Omental fat pad (tissue), 4 donors: Measurements from ENCODE around the gene RNF8. TPM values are rescaled to one million over a fixed set of nuclear protein-coding genes. Genes with fewer than 3 reads are reported as not detected.
"Not testable (repeated sequence)": the region's sequence is repeated elsewhere in the genome, so short reads cannot be mapped to it uniquely, and the experiment has no call there.

Experiments
- ATAC-seq: fragments of 150-250 bp; one replicate; pipeline ENCODE4 v1.9.1; 2016; ENCODE audit warnings: mild to moderate bottlenecking, moderate library complexity; ENCODE audit not compliant: low FRiP score
- DNase-seq: peaks from one replicate; pipeline ENCODE4 v3.0.0-alpha.2; 2019; ENCODE audit warnings: low spot score
- CTCF ChIP-seq, 3 donors: fragments of 450-650 bp; IDR thresholded peaks; one replicate each; pipeline ENCODE4 v1.5.1; 2016 to 2017; ENCODE audit warnings: antibody characterized with exemption in 3 of 3, mild to moderate bottlenecking in 3 of 3, moderate library complexity in 2 of 3
- total RNA-seq, 4 donors: library from RNA; depleted of rRNA; stranded (reverse); fragments of >200 nt; gene quantifications; one replicate each; pipeline ENCODE4 v1.1.0, GENCODE V29; 2016

The RNF8 gene
- total RNA-seq, 4 donors from 2014 or later = 9.3 to 17.0 (median 11.8) TPM

GRCh38 chr6:37321516-37322415, 32.0 kb upstream of the RNF8 start:
- no peak for DNase-seq
- ATAC-seq = no peak
- no peak for TF ChIP-seq CTCF (IDR thresholded peaks at IDR 0.05)

GRCh38 chr6:37323580-37323979, 30.2 kb upstream of the RNF8 start:
- TF ChIP-seq CTCF (IDR thresholded peaks at IDR 0.05) = no peak
- no peak for ATAC-seq
- no peak for DNase-seq

GRCh38 chr6:37324131-37325033, 29.4 kb upstream of the RNF8 start:
- no peak for ATAC-seq
- no peak for DNase-seq
- no peak for TF ChIP-seq CTCF (IDR thresholded peaks at IDR 0.05)

- ATAC-seq, DNase-seq: not testable (repeated sequence)
Measured at GRCh38 chr6:37330345-37330744, 23.4 kb upstream of the RNF8 start.

- ATAC-seq (no peak), DNase-seq (no peak)
- no peak for TF ChIP-seq CTCF (IDR thresholded peaks at IDR 0.05)
Measured at GRCh38 chr6:37331047-37331446, 22.7 kb upstream of the RNF8 start.

GRCh38 chr6:37332894-37333293, 20.9 kb upstream of the RNF8 start:
- no peak for ATAC-seq
- TF ChIP-seq CTCF (IDR thresholded peaks at IDR 0.05) = no peak
- no peak for DNase-seq

GRCh38 chr6:37334047-37334446, 19.7 kb upstream of the RNF8 start:
- ATAC-seq = no peak
- DNase-seq = no peak
- TF ChIP-seq CTCF (IDR thresholded peaks at IDR 0.05) = no peak

- not testable (repeated sequence) for ATAC-seq, DNase-seq
Measured at GRCh38 chr6:37338317-37338716, 15.5 kb upstream of the RNF8 start.
